H9 (cell line): ENCODE data around the gene ONECUT3. TPM values are rescaled to one million over a fixed set of nuclear protein-coding genes. Genes with fewer than 3 reads are reported as not detected.

Experiments
- DNase-seq: peaks from one replicate; pipeline ENCODE4 v3.0.0-alpha.2; 2017
- H2AFZ ChIP-seq: one replicate; pipeline ENCODE4 v1.6.1; 2013; ENCODE audit warnings: mild to moderate bottlenecking, low read length, control low read depth, moderate library complexity
- H2AK5ac ChIP-seq: 2 replicates; pipeline ENCODE4 v1.6.1; 2013; ENCODE audit warnings: low read length, control low read depth, mixed read lengths; ENCODE audit not compliant: insufficient read length
- H2BK120ac ChIP-seq: one replicate; pipeline ENCODE4 v1.6.1; 2013; ENCODE audit warnings: low read depth, mild to moderate bottlenecking, low read length, control low read depth, inconsistent platforms; ENCODE audit not compliant: poor library complexity, severe bottlenecking
- H2BK12ac ChIP-seq: 2 replicates; pipeline ENCODE4 v1.6.1; 2013; ENCODE audit warnings: low read length, control low read depth, mixed read lengths, low read depth; ENCODE audit not compliant: insufficient read length
- H2BK15ac ChIP-seq: 2 replicates; pipeline ENCODE4 v1.6.1; 2013; ENCODE audit warnings: low read depth, low read length, control low read depth
- H2BK20ac ChIP-seq: one replicate; pipeline ENCODE4 v1.6.1; 2013; ENCODE audit warnings: low read depth, mild to moderate bottlenecking, low read length, control low read depth, inconsistent platforms; ENCODE audit not compliant: poor library complexity, severe bottlenecking
- H2BK5ac ChIP-seq: 2 replicates; pipeline ENCODE4 v1.6.1; 2013; ENCODE audit warnings: low read length, control low read depth, mixed read lengths; ENCODE audit not compliant: insufficient read length
- H3K14ac ChIP-seq: 2 replicates; pipeline ENCODE4 v1.6.1; 2013; ENCODE audit warnings: low read length, control low read depth; ENCODE audit not compliant: insufficient read depth
- H3K18ac ChIP-seq: 2 replicates; pipeline ENCODE4 v1.6.1; 2013; ENCODE audit warnings: low read depth, mild to moderate bottlenecking, mixed read lengths, low read length, control low read depth; ENCODE audit not compliant: insufficient read length
- H3K23ac ChIP-seq: 2 replicates; pipeline ENCODE4 v1.6.1; 2013; ENCODE audit warnings: low read length, control low read depth, mixed read lengths, low read depth; ENCODE audit not compliant: insufficient read length
- H3K23me2 ChIP-seq: 2 replicates; pipeline ENCODE4 v1.6.1; 2013; ENCODE audit warnings: low read depth, mild to moderate bottlenecking, mixed read lengths, low read length, control low read depth; ENCODE audit not compliant: insufficient read length, poor library complexity, severe bottlenecking
- H3K27ac ChIP-seq: 2 replicates; pipeline ENCODE4 v1.5.1; 2013; ENCODE audit warnings: low read length, control low read depth, mixed read lengths, low read depth; ENCODE audit not compliant: insufficient read length
- H3K27me3 ChIP-seq: 2 replicates; pipeline ENCODE4 v1.6.1; 2013; ENCODE audit warnings: low read length, control low read depth, inconsistent platforms; ENCODE audit not compliant: insufficient read depth
- H3K4ac ChIP-seq: 2 replicates; pipeline ENCODE4 v1.6.1; 2013; ENCODE audit warnings: low read depth, mild to moderate bottlenecking, control low read depth, inconsistent platforms, low read length, moderate library complexity
- H3K4me1 ChIP-seq: 2 replicates; pipeline ENCODE4 v1.6.1; 2013; ENCODE audit warnings: low read length, control low read depth, inconsistent platforms; ENCODE audit not compliant: insufficient read depth
- H3K4me2 ChIP-seq: 2 replicates; pipeline ENCODE4 v1.6.1; 2013; ENCODE audit warnings: low read length, control low read depth, mixed read lengths; ENCODE audit not compliant: insufficient read length, insufficient read depth
- H3K56ac ChIP-seq: 2 replicates; pipeline ENCODE4 v1.6.1; 2013; ENCODE audit warnings: low read depth, mild to moderate bottlenecking, mixed read lengths, low read length, control low read depth; ENCODE audit not compliant: insufficient read length
- H3K79me1 ChIP-seq: 2 replicates; pipeline ENCODE4 v1.6.1; 2013; ENCODE audit warnings: low read depth, mild to moderate bottlenecking, moderate library complexity, low read length, control low read depth, inconsistent platforms; ENCODE audit not compliant: insufficient read depth, poor library complexity, severe bottlenecking
- H3K79me2 ChIP-seq: 2 replicates; pipeline ENCODE4 v1.6.1; 2013; ENCODE audit warnings: low read length, control low read depth, inconsistent platforms; ENCODE audit not compliant: insufficient read depth
- H3K9ac ChIP-seq: 2 replicates; pipeline ENCODE4 v1.6.1; 2013; ENCODE audit warnings: low read length, control low read depth, mixed read lengths; ENCODE audit not compliant: insufficient read length; ENCODE audit errors: extremely low read depth
- H3K9me3 ChIP-seq: one replicate; pipeline ENCODE4 v1.6.1; 2013; ENCODE audit warnings: low read depth, low read length, inconsistent platforms; ENCODE audit not compliant: control insufficient read depth
- H3T11ph ChIP-seq: one replicate; pipeline ENCODE4 v1.6.1; 2013; ENCODE audit warnings: mild to moderate bottlenecking, low read length, control low read depth, inconsistent platforms
- H4K20me1 ChIP-seq: one replicate; pipeline ENCODE4 v1.6.1; 2013; ENCODE audit not compliant: control insufficient read depth, insufficient read length, insufficient read depth
- H4K5ac ChIP-seq: 2 replicates; pipeline ENCODE4 v1.6.1; 2013; ENCODE audit warnings: low read depth, mild to moderate bottlenecking, mixed read lengths, low read length, control low read depth; ENCODE audit not compliant: insufficient read length
- H4K8ac ChIP-seq: replicated peaks from 2 replicates; pipeline ENCODE4 v1.6.1; 2013; ENCODE audit warnings: low read length, control low read depth, mixed read lengths, low read depth; ENCODE audit not compliant: insufficient read length
- H4K91ac ChIP-seq: 2 replicates; pipeline ENCODE4 v1.6.1; 2013; ENCODE audit warnings: low read depth, mild to moderate bottlenecking, moderate library complexity, mixed read lengths, low read length, control low read depth; ENCODE audit not compliant: insufficient read length
- H3K27ac Mint-ChIP-seq, 3 experiments: 2 replicates in 2 of 3; 3 replicates in 1 of 3; pipeline ENCODE4 v1.8.0; 2020 to 2021; ENCODE audit warnings: mixed read lengths in 3 of 3, mild to moderate bottlenecking in 1 of 3, moderate library complexity in 1 of 3
- H3K27me3 Mint-ChIP-seq: 2 replicates; pipeline ENCODE4 v1.8.0; 2021; ENCODE audit warnings: low read depth, mild to moderate bottlenecking, moderate library complexity, mixed read lengths
- H3K36me3 Mint-ChIP-seq, 3 experiments: 2 replicates in 2 of 3; 3 replicates in 1 of 3; pipeline ENCODE4 v1.8.0; 2020 to 2021; ENCODE audit warnings: low read depth in 3 of 3, mixed read lengths in 3 of 3; ENCODE audit not compliant: insufficient read depth in 1 of 3
- H3K4me1 Mint-ChIP-seq, 2 experiments: 2 replicates each; pipeline ENCODE4 v1.8.0; 2020; ENCODE audit warnings: mixed read lengths in 2 of 2
- H3K4me3 Mint-ChIP-seq, 2 experiments: 2 replicates in 1 of 2; 3 replicates in 1 of 2; pipeline ENCODE4 v1.8.0; 2020 to 2021; ENCODE audit warnings: mild to moderate bottlenecking in 2 of 2, mixed read lengths in 2 of 2, moderate library complexity in 1 of 2
- H3K9me3 Mint-ChIP-seq, 2 experiments: 2 replicates in 1 of 2; 3 replicates in 1 of 2; pipeline ENCODE4 v1.8.0; 2020; ENCODE audit warnings: mild to moderate bottlenecking in 2 of 2, mixed read lengths in 2 of 2, moderate library complexity in 1 of 2
- WGBS: extraction: QIAGEN DNeasy Blood & Tissue Kit; methylation state at CpG from one replicate; pipeline ENCODE4 v1.1.7; 2013; ENCODE audit warnings: missing lambda C conversion rate, low lambda C conversion rate, mixed read lengths; ENCODE audit not compliant: insufficient read length; ENCODE audit errors: extremely low coverage; 5-methylcytosine and 5-hydroxymethylcytosine counted together
- total RNA-seq: library from RNA; stranded (reverse); gene quantifications from 2 replicates; pipeline ENCODE4 v1.2.1, GENCODE V29; 2021
- TF ChIP-seq, protein P1 (sequence below): fragments of 200-600 bp; sonication (generic); conservative IDR thresholded peaks from 3 replicates; pipeline ENCODE4 v1.8.0; 2021; ENCODE audit warnings: antibody characterized with exemption, mild to moderate bottlenecking

ONECUT3 gene
- total RNA-seq, 1 experiment from 2014 or later = 0.04 TPM

DNA sequence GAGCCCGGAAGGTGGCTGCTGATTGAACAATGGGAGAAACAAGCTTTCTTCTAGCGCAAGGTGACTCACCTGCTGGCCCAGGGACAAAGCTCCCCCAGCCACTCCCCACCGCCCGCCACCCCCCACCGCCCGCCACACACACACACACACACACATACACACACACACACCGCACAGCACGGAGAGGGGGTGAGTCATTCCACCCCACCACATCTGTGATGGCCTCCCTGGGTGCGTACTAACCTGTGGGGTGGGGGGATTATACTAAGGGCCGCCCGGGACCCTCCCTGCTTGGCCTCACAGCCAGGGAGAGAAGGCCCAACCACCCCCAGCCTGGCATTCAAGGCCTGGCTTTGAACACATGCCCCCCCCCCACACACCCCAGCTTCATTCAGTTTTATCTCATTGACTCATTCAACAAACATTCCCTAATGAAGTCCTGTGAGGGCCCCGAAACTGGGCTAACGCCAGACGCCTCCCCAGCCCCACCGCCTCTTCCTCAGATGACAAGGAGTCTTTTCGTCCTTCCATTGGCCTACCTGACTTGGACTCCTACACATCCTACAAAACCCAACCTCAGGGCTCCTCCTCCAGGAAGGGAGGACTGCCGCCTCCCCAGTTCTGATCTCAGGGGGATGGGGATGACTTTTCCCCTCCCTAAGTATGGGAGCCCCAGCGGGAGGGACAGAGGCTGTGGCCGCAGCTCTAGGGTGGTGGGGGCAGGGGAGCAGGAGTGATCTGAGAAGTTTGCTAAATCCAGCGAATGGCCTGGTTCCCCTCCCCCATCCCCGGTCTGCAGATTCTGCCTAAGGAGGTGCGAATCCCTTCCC, 5.8 kb upstream of the ONECUT3 start:
- no peaks in the 10 kb centered on the region for H3K9me3 ChIP-seq
- WGBS = no CpG with 5 or more reads among the region's 22 CpGs
- peak; percentile 85 for DNase-seq
- no peak overlapping the region for H2BK5ac ChIP-seq
- H2BK15ac ChIP-seq = no peak overlapping the region
- no peak overlapping the region for H2AFZ ChIP-seq
- H3K79me1 ChIP-seq = no peaks in the 10 kb centered on the region
- no peak overlapping the region for H2BK20ac ChIP-seq
- no peak overlapping the region for H2AK5ac ChIP-seq
- H4K91ac ChIP-seq = no peak overlapping the region
- no peak overlapping the region for H4K8ac ChIP-seq
- H4K5ac ChIP-seq = no peak overlapping the region
- H3K14ac ChIP-seq = no peak overlapping the region
- no peak overlapping the region for H3K18ac ChIP-seq
- H3K56ac ChIP-seq = no peak overlapping the region
- Mint-ChIP-seq H3K9me3 (no peaks in the 10 kb centered on the region; a peak in 1 of 5 replicates), H3K36me3 (no peaks in the 10 kb centered on the region), H3K27me3 (peaks cover 95% of the 10 kb centered on the region), H3K4me3 (peak overlapping the region; percentile 51 to 83), H3K4me1 (peaks cover 9 to 22% of the 10 kb centered on the region in 2 experiments), H3K27ac (no peak overlapping the region)
- H4K20me1 ChIP-seq = no peaks in the 10 kb centered on the region
- H2BK12ac ChIP-seq = no peak overlapping the region
- H3K27me3 ChIP-seq = peaks cover 68% of the 10 kb centered on the region
- no peak overlapping the region for H3K23ac ChIP-seq
- TF ChIP-seq, protein P1, sequence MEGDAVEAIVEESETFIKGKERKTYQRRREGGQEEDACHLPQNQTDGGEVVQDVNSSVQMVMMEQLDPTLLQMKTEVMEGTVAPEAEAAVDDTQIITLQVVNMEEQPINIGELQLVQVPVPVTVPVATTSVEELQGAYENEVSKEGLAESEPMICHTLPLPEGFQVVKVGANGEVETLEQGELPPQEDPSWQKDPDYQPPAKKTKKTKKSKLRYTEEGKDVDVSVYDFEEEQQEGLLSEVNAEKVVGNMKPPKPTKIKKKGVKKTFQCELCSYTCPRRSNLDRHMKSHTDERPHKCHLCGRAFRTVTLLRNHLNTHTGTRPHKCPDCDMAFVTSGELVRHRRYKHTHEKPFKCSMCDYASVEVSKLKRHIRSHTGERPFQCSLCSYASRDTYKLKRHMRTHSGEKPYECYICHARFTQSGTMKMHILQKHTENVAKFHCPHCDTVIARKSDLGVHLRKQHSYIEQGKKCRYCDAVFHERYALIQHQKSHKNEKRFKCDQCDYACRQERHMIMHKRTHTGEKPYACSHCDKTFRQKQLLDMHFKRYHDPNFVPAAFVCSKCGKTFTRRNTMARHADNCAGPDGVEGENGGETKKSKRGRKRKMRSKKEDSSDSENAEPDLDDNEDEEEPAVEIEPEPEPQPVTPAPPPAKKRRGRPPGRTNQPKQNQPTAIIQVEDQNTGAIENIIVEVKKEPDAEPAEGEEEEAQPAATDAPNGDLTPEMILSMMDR = no peak
- no peak overlapping the region for H3K4ac ChIP-seq
- no peak overlapping the region for H3T11ph ChIP-seq
- H3K9ac ChIP-seq = no peak overlapping the region
- no peaks in the 10 kb centered on the region; the same call in 1 of the 2 replicates for H3K4me1 ChIP-seq
- peaks cover 22% of the 10 kb centered on the region for H3K23me2 ChIP-seq
- H3K27ac ChIP-seq = no peak overlapping the region
- H3K4me2 ChIP-seq = peak overlapping the region; percentile 52
- no peaks in the 10 kb centered on the region for H3K79me2 ChIP-seq
- H2BK120ac ChIP-seq = no peak overlapping the region
